ENCODE results near the gene PAX5.

DNA sequence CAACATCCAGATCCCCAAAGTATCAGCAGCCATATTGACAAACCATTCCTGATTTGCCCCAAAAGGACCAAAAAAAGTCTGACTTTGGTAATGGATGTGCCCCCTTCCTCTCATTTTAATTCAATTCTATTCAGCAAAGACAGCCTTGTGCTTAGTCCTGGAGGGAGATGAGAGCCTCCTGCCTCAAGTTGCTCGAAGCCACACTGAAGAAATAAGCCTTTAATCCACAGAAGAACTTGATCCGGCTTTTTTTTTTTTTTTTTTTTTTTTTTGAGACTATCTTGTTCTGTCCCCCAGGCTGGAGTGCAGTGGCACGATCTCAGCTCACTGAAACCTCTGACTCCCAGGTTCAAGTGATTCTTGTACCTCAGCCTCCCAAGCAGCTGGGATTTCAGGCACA lies 8.4 kb upstream of the PAX5 start:
- TF ChIP-seq POLR2AphosphoS5 (IDR thresholded peaks at IDR 0.05; ENCODE audit: low read depth, low read length), result no peak
- TF ChIP-seq, protein P1, sequence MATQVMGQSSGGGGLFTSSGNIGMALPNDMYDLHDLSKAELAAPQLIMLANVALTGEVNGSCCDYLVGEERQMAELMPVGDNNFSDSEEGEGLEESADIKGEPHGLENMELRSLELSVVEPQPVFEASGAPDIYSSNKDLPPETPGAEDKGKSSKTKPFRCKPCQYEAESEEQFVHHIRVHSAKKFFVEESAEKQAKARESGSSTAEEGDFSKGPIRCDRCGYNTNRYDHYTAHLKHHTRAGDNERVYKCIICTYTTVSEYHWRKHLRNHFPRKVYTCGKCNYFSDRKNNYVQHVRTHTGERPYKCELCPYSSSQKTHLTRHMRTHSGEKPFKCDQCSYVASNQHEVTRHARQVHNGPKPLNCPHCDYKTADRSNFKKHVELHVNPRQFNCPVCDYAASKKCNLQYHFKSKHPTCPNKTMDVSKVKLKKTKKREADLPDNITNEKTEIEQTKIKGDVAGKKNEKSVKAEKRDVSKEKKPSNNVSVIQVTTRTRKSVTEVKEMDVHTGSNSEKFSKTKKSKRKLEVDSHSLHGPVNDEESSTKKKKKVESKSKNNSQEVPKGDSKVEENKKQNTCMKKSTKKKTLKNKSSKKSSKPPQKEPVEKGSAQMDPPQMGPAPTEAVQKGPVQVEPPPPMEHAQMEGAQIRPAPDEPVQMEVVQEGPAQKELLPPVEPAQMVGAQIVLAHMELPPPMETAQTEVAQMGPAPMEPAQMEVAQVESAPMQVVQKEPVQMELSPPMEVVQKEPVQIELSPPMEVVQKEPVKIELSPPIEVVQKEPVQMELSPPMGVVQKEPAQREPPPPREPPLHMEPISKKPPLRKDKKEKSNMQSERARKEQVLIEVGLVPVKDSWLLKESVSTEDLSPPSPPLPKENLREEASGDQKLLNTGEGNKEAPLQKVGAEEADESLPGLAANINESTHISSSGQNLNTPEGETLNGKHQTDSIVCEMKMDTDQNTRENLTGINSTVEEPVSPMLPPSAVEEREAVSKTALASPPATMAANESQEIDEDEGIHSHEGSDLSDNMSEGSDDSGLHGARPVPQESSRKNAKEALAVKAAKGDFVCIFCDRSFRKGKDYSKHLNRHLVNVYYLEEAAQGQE (IDR thresholded peaks at IDR 0.05; ENCODE audit: insufficient read depth in 1 of 2, low read depth in 2 of 2, low read length in 2 of 2), result no peak

Data from PFSK-1 (cell line).